Measurements from ENCODE around the gene BRD4. TPM values are rescaled to one million over a fixed set of nuclear protein-coding genes. Genes with fewer than 3 reads are reported as not detected.

The BRD4 gene
- total RNA-seq, 1 donor from 2014 or later, result 14.7 TPM

GRCh38 chr19:15243236-15243957 is 88.9 kb downstream of the BRD4 start:
- no peak for TF ChIP-seq CTCF (conservative IDR thresholded peaks at IDR 0.05; ENCODE audit: low read depth, low read length)
- H3K4me3 ChIP-seq (ENCODE audit: low read depth, low read length), result no peak overlapping the region
- DNase-seq (ENCODE audit: low read depth), result no peak

GRCh38 chr19:15241259-15241910 is 91.0 kb downstream of the BRD4 start:
- TF ChIP-seq CTCF (conservative IDR thresholded peaks at IDR 0.05; ENCODE audit: low read depth, low read length), result no peak
- DNase-seq (ENCODE audit: low read depth), result no peak
- no peak overlapping the region for H3K4me3 ChIP-seq (ENCODE audit: low read depth, low read length)

GRCh38 chr19:15240515-15240914 is 91.8 kb downstream of the BRD4 start:
- no peak for TF ChIP-seq CTCF (conservative IDR thresholded peaks at IDR 0.05; ENCODE audit: low read depth, low read length)
- H3K4me3 ChIP-seq (ENCODE audit: low read depth, low read length), result no peak overlapping the region
- DNase-seq (ENCODE audit: low read depth), result no peak

GRCh38 chr19:15239337-15239949 is 92.9 kb downstream of the BRD4 start:
- no peak for TF ChIP-seq CTCF (conservative IDR thresholded peaks at IDR 0.05; ENCODE audit: low read depth, low read length)
- no peak for DNase-seq (ENCODE audit: low read depth)

GRCh38 chr19:15238639-15239155 is 93.6 kb downstream of the BRD4 start:
- TF ChIP-seq CTCF (conservative IDR thresholded peaks at IDR 0.05; ENCODE audit: low read depth, low read length), result no peak
- DNase-seq (ENCODE audit: low read depth), result no peak
- H3K4me3 ChIP-seq (ENCODE audit: low read depth, low read length), result no peak overlapping the region

More at GRCh38 chr19:15239337-15239949, 92.9 kb downstream of the BRD4 start:
- H3K4me3 ChIP-seq (ENCODE audit: low read depth, low read length), result no peak overlapping the region

GRCh38 chr19:15237759-15238638 is 94.3 kb downstream of the BRD4 start:
- DNase-seq (ENCODE audit: low read depth), result no peak
- H3K4me3 ChIP-seq (ENCODE audit: low read depth, low read length), result no peak overlapping the region
- no peak for TF ChIP-seq CTCF (conservative IDR thresholded peaks at IDR 0.05; ENCODE audit: low read depth, low read length)
